Upper lobe of left lung (tissue), 4 donors: ENCODE data around the gene CNGA3.

Experiments
- POLR2A ChIP-seq, 4 donors: fragments of 450-650 bp; IDR thresholded peaks; one replicate each; pipeline ENCODE4 v1.5.1; 2016 to 2017; ENCODE audit warnings: antibody characterized with exemption in 4 of 4, mild to moderate bottlenecking in 2 of 4
- POLR2AphosphoS5 ChIP-seq, 2 donors: sonication (generic); formaldehyde crosslinking; IDR thresholded peaks; one replicate each; pipeline ENCODE4 v1.5.1; 2017; ENCODE audit warnings: antibody characterized with exemption in 2 of 2
- TF ChIP-seq, protein P1 (sequence below), 6 experiments: fragments of 450-650 bp in 4 of 6; fragments of 200-600 bp in 2 of 6; sonication (generic) in 2 of 6; IDR thresholded peaks; one replicate each; pipeline ENCODE4 v1.5.1; 2016 to 2019; ENCODE audit warnings: antibody characterized with exemption in 6 of 6

DNA sequence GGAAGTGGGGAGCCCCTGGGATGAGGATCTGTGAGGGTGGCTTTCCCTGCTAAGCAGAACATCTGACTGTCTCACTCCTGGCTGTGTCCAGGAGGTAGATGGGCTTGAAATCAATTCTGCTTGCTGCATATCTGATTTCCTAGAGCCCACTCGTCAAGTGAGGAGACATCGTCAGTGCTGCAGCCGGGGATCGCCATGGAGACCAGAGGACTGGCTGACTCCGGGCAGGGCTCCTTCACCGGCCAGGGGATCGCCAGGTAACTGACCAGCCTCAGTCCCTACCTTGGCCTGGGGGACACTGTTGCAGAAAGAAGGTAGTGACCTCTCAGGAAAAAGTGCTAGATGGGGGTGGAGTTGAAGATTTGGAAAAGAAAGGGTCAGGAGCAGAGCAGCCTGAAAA, 31.3 kb downstream of the CNGA3 start:
- TF ChIP-seq, protein P1, sequence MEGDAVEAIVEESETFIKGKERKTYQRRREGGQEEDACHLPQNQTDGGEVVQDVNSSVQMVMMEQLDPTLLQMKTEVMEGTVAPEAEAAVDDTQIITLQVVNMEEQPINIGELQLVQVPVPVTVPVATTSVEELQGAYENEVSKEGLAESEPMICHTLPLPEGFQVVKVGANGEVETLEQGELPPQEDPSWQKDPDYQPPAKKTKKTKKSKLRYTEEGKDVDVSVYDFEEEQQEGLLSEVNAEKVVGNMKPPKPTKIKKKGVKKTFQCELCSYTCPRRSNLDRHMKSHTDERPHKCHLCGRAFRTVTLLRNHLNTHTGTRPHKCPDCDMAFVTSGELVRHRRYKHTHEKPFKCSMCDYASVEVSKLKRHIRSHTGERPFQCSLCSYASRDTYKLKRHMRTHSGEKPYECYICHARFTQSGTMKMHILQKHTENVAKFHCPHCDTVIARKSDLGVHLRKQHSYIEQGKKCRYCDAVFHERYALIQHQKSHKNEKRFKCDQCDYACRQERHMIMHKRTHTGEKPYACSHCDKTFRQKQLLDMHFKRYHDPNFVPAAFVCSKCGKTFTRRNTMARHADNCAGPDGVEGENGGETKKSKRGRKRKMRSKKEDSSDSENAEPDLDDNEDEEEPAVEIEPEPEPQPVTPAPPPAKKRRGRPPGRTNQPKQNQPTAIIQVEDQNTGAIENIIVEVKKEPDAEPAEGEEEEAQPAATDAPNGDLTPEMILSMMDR (IDR thresholded peaks at IDR 0.05) = no peak
- TF ChIP-seq POLR2AphosphoS5 (IDR thresholded peaks at IDR 0.05) = no peak
- TF ChIP-seq POLR2A (IDR thresholded peaks at IDR 0.05) = no peak
